Measurements from ENCODE around the gene EPS15.
"Not testable (repeated sequence)": the region's sequence is repeated elsewhere in the genome, so short reads cannot be mapped to it uniquely, and the experiment has no call there.

GRCh38 chr1:51474832-51475620 is 44.0 kb downstream of the EPS15 start:
- TF ChIP-seq CTCF (IDR thresholded peaks at IDR 0.05); SIN3A (IDR thresholded peaks at IDR 0.05; ENCODE audit: borderline replicate concordance, low read depth, low read length); ELF1 (IDR thresholded peaks at IDR 0.05); EZH2phosphoT487 (IDR thresholded peaks at IDR 0.05; ENCODE audit: borderline replicate concordance, low read depth); NFIC (IDR thresholded peaks at IDR 0.05; ENCODE audit: borderline replicate concordance): not testable (repeated sequence)

Data from SK-N-SH (cell line).